GM12878 (cell line): ENCODE data around the gene FCER2. TPM values are rescaled to one million over a fixed set of nuclear protein-coding genes. Genes with fewer than 3 reads are reported as not detected.

Experiments
- BACH1 ChIP-seq: fragments of 450-650 bp; IDR thresholded peaks from 2 replicates; pipeline ENCODE4 v1.6.1; 2017; ENCODE audit warnings: mild to moderate bottlenecking, borderline replicate concordance
- BHLHE40 ChIP-seq, 2 experiments: fragments of 450-650 bp in 1 of 2; IDR thresholded peaks; 2 replicates each; pipeline ENCODE4 v1.6.1; 2011 to 2017; ENCODE audit warnings: low read depth in 2 of 2, borderline replicate concordance in 1 of 2, improper control_type of control experiment in 1 of 2, low read length in 1 of 2, mild to moderate bottlenecking in 1 of 2
- BMI1 ChIP-seq: fragments of 450-650 bp; IDR thresholded peaks from 2 replicates; pipeline ENCODE4 v1.6.1; 2016; ENCODE audit warnings: mild to moderate bottlenecking, moderate library complexity, borderline replicate concordance
- DPF2 ChIP-seq: fragments of 450-650 bp; IDR thresholded peaks from 2 replicates; pipeline ENCODE4 v1.6.1; 2017; ENCODE audit warnings: mild to moderate bottlenecking
- E2F8 ChIP-seq: fragments of 450-650 bp; IDR thresholded peaks from 2 replicates; pipeline ENCODE4 v1.6.1; 2018; ENCODE audit warnings: mild to moderate bottlenecking, low read depth, moderate library complexity; ENCODE audit not compliant: partially characterized antibody
- EP300 ChIP-seq, 2 experiments: fragments of 150-350 bp in 1 of 2; IDR thresholded peaks; 2 replicates each; pipeline ENCODE4 v1.6.1; 2011 to 2012; ENCODE audit warnings: low read depth in 2 of 2, low read length in 2 of 2, borderline replicate concordance in 1 of 2, improper control_type of control experiment in 1 of 2, inconsistent platforms in 1 of 2; ENCODE audit not compliant: control insufficient read depth in 1 of 2
- FOXK2 ChIP-seq: fragments of 450-650 bp; IDR thresholded peaks from 2 replicates; pipeline ENCODE4 v1.6.1; 2017; ENCODE audit warnings: mild to moderate bottlenecking, moderate library complexity
- HDGF ChIP-seq: fragments of 450-650 bp; IDR thresholded peaks from 2 replicates; pipeline ENCODE4 v1.6.1; 2016; ENCODE audit warnings: antibody characterized with exemption
- IKZF1 ChIP-seq: fragments of 450-650 bp; conservative IDR thresholded peaks from 2 replicates; pipeline ENCODE4 v1.6.1; 2017; ENCODE audit warnings: antibody characterized with exemption, mild to moderate bottlenecking
- IKZF2 ChIP-seq, 2 experiments: fragments of 450-650 bp; IDR thresholded peaks; 2 replicates each; pipeline ENCODE4 v1.6.1; 2017; ENCODE audit warnings: mild to moderate bottlenecking in 2 of 2, moderate library complexity in 2 of 2
- IRF3 ChIP-seq: fragments of 450-650 bp; IDR thresholded peaks from 2 replicates; pipeline ENCODE4 v1.6.1; 2014; ENCODE audit warnings: mild to moderate bottlenecking
- KAT2A ChIP-seq: conservative IDR thresholded peaks from 2 replicates; pipeline ENCODE4 v1.6.1; 2011; ENCODE audit warnings: low read depth, low read length; ENCODE audit not compliant: control insufficient read depth
- MEF2B ChIP-seq: fragments of 450-650 bp; IDR thresholded peaks from 2 replicates; pipeline ENCODE4 v1.6.1; 2018; ENCODE audit warnings: mild to moderate bottlenecking, moderate library complexity; ENCODE audit not compliant: partially characterized antibody, poor library complexity, severe bottlenecking
- PAX5 ChIP-seq: IDR thresholded peaks from 2 replicates; pipeline ENCODE4 v1.6.1; 2011; ENCODE audit warnings: low read depth, low read length, borderline replicate concordance
- POLR2AphosphoS2 ChIP-seq: IDR thresholded peaks from 2 replicates; pipeline ENCODE4 v1.6.1; 2011; ENCODE audit warnings: low read depth, mild to moderate bottlenecking, low read length, improper control_type of control experiment, moderate library complexity
- POLR2AphosphoS5 ChIP-seq: IDR thresholded peaks from 2 replicates; pipeline ENCODE4 v1.6.1; 2011; ENCODE audit warnings: mild to moderate bottlenecking, low read length, inconsistent platforms
- RELB ChIP-seq: fragments of 450-650 bp; IDR thresholded peaks from 2 replicates; pipeline ENCODE4 v1.6.1; 2017; ENCODE audit warnings: low read depth, mild to moderate bottlenecking, moderate library complexity
- SMC3 ChIP-seq: IDR thresholded peaks from 2 replicates; pipeline ENCODE4 v1.6.1; 2011; ENCODE audit warnings: low read length, improper control_type of control experiment, borderline replicate concordance
- SREBF1 ChIP-seq: IDR thresholded peaks from 2 replicates; pipeline ENCODE4 v1.6.1; 2012; ENCODE audit warnings: mild to moderate bottlenecking, low read length
- STAT3 ChIP-seq: IDR thresholded peaks from 2 replicates; pipeline ENCODE4 v1.6.1; 2011; ENCODE audit warnings: low read depth, low read length, improper control_type of control experiment
- TBL1XR1 ChIP-seq: IDR thresholded peaks from 2 replicates; pipeline ENCODE4 v1.6.1; 2012; ENCODE audit warnings: low read depth, low read length, improper control_type of control experiment
- TCF7 ChIP-seq: IDR thresholded peaks from 2 replicates; pipeline ENCODE4 v1.6.1; 2014; ENCODE audit warnings: antibody characterized with exemption, borderline replicate concordance
- ZNF217 ChIP-seq: fragments of 450-650 bp; IDR thresholded peaks from 2 replicates; pipeline ENCODE4 v1.6.1; 2017; ENCODE audit warnings: antibody characterized with exemption, mild to moderate bottlenecking
- ZNF622 ChIP-seq: fragments of 450-650 bp; IDR thresholded peaks from 2 replicates; pipeline ENCODE4 v1.6.1; 2017; ENCODE audit warnings: mild to moderate bottlenecking, inconsistent platforms
- ZSCAN29 ChIP-seq: fragments of 450-650 bp; IDR thresholded peaks from 2 replicates; pipeline ENCODE4 v1.6.1; 2017; ENCODE audit warnings: mild to moderate bottlenecking, moderate library complexity
- polyA plus RNA-seq, 11 experiments: library from polyadenylated mRNA; depleted of rRNA in 4 of 11; unstranded in 6 of 11; stranded (reverse) in 5 of 11; fragments of >200 nt; fragmentation: Nextera tagmentation in 4 of 11; fragmentation: Illumina TruSeq in 1 of 11; extraction: Ambion mirVana in 4 of 11; extraction: Trizol in 1 of 11; gene quantifications; 1 replicate in 1 of 11; 2 replicates in 10 of 11; pipeline versions ENCODE4 v1.2.1 to v1.2.3, GENCODE V29; 2011 to 2016; ENCODE audit warnings: inconsistent platforms in 2 of 11, missing spikeins in 2 of 11, low read depth in 1 of 11
- total RNA-seq, 4 experiments: library from RNA; depleted of rRNA in 3 of 4; stranded (reverse); fragments of >200 nt in 3 of 4; fragmentation: Illumina TruSeq in 1 of 4; extraction: Trizol in 1 of 4; gene quantifications; 2 replicates each; pipeline versions ENCODE4 v1.2.1 to v1.2.3, GENCODE V29; 2013 to 2021

FCER2 gene
- total and polyA plus RNA-seq, 10 of the 15 experiments (the other 5 are each of a cell fraction or from before 2014, with no cell fraction given): 44.0 to 424 (median 241) TPM

GRCh38 chr19:7692417-7693088 lies 9.4 kb downstream of the FCER2 start (continued):
- TF ChIP-seq E2F8 (peak; percentile 77), PAX5 (peak; percentile 84; the same call in 1 of the 2 replicates), BHLHE40 (IDR thresholded peaks at IDR 0.05; ENCODE audit: borderline replicate concordance in 1 of 2, low read depth in 2 of 2, low read length in 1 of 2) (peak; percentile 68 to 90), ZSCAN29 (no peak), RELB (peak; percentile 71; the same call in 1 of the 2 replicates), KAT2A (no peak), SREBF1 (no peak), POLR2AphosphoS2 (no peak), EP300 (IDR thresholded peaks at IDR 0.05; ENCODE audit: borderline replicate concordance in 1 of 2, control insufficient read depth in 1 of 2, low read depth in 2 of 2, low read length in 2 of 2) (peak; percentile 73 to 82; a peak in 3 of 4 replicates), ZNF217 (peak; percentile 21; the same call in 1 of the 2 replicates), BACH1 (peak; percentile 42; the same call in 1 of the 2 replicates), TCF7 (no peak), HDGF (peak; percentile 80), IRF3 (no peak), FOXK2 (0 out of 2 replicates have a peak, but pooled peaks have one; percentile 39), IKZF2 (IDR thresholded peaks at IDR 0.05) (peak; percentile 68 to 83; a peak in 3 of 4 replicates), DPF2 (peak; percentile 87), POLR2AphosphoS5 (peak; percentile 75; the same call in 1 of the 2 replicates), STAT3 (0 out of 2 replicates have a peak, but pooled peaks have one; percentile 28), ZNF622 (no peak), SMC3 (no peak), MEF2B (peak; percentile 94), BMI1 (peak; percentile 84), TBL1XR1 (no peak), IKZF1 (peak; percentile 84)
